Stimulated activated CD8-positive, alpha-beta memory T cell treated with anti-CD3 and anti-CD28 coated beads, Interleukin-15, amount 100 ng/mL, for 24 hours (primary cell): Measurements from ENCODE around the gene PDZD7.
"Not testable (repeated sequence)": the region's sequence is repeated elsewhere in the genome, so short reads cannot be mapped to it uniquely, and the experiment has no call there.

Source experiments
- DNase-seq: peaks from one replicate; pipeline ENCODE4 v3.0.0-alpha.2; 2020; ENCODE audit warnings: low read depth

Gene PDZD7

DNA sequence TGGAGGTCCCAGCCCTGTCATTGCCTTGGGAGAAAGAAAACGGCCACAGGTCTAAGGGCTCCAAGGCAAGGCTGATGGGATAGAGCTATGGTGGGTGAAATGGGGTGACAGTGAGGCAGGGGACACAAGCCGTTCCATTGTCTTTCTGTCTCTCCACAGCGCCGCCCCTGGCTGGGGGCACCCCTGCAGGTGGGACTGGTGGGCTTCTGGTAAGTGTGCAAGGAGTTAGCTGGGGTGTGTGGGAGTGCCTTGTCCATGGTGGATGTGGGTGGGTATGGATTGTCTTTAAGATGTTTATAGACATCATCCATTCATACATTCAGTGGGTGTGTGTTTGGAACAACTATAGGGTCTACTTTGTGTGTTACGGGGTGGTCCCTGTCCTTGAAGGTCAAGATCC is 7.6 kb upstream of the PDZD7 start:
- no peak for DNase-seq

DNA sequence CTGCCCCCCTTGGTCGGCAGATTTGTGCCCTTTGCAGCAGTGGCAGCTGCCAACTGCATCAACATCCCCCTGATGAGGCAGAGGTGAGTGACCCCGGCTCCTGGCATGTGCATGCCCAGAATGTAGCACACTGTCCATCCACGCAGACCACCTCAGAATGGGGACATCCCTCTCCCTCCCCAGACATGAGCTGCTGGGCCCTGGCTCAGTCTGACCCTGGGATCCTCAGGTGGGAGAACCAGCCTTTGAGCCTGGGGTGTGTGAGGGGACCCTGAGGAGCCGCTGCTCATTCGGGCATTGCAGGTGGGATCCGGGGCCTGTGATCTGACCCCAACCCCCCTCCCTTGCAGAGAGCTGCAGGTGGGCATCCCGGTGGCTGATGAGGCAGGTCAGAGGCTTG is 5.8 kb upstream of the PDZD7 start:
- no peak for DNase-seq

GRCh38 chr10:101035916-101036702 is 5.2 kb upstream of the PDZD7 start:
- no peak for DNase-seq

DNA sequence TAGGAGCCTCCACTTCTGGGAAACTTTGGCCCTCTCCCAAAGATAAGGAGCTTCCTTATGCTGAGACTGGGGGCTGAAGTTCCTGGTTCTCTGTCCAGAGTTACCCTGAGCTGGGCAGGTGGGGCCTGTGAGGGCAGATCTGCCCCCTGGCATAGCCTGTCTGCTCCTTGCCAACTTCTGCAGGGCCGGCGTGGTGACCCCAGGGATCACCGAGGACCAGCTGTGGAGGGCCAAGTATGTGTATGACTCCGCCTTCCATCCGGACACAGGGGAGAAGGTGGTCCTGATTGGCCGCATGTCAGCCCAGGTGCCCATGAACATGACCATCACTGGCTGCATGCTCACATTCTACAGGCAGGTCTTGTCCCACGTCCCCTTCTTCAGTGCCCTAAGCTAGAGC is 4.4 kb upstream of the PDZD7 start:
- DNase-seq: no peak

DNA sequence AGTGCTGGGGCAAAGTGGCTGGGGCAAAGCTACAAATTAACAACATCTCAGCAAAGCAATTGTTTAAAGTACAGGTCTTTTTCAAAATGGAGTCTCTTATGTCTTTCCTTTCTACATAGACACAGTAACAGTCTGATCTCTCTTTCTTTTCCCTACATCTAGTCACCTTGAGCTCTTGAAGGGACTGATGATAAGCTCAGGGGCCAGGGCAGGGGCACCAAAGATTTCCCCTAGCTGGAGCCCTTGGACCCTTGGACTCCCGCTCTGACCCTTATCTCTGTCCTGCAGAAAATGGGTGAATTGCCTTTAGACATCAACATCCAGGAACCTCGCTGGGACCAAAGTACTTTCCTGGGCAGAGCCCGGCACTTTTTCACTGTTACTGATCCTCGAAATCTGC is 3.5 kb upstream of the PDZD7 start:
- DNase-seq: not testable (repeated sequence)

DNA sequence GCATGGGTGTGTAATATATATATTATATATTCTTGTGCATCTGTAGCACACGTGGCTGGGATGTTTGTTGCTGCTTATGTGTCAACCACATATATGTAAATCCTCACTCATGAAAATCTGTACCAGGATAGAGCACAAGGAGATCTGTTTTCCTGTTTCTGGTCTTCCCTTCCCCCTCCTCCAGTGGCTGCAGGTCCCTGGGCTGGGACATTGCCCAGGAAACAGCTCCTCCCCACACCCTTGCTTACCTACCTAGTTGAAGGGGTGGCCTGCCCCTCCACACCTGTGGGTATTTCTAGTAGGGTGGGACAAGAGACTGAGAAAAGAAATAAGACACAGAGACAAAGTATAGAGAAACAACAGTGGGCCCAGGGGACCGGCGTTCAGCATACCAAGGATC is 2.3 kb upstream of the PDZD7 start:
- DNase-seq: no peak

- peak; percentile 21 for DNase-seq
These were observed 1.8 kb upstream of the PDZD7 start for GRCh38 chr10:101032637-101033224.

- peak; percentile 37 for DNase-seq
These were observed 1.1 kb upstream of the PDZD7 start for GRCh38 chr10:101031796-101032636.

DNA sequence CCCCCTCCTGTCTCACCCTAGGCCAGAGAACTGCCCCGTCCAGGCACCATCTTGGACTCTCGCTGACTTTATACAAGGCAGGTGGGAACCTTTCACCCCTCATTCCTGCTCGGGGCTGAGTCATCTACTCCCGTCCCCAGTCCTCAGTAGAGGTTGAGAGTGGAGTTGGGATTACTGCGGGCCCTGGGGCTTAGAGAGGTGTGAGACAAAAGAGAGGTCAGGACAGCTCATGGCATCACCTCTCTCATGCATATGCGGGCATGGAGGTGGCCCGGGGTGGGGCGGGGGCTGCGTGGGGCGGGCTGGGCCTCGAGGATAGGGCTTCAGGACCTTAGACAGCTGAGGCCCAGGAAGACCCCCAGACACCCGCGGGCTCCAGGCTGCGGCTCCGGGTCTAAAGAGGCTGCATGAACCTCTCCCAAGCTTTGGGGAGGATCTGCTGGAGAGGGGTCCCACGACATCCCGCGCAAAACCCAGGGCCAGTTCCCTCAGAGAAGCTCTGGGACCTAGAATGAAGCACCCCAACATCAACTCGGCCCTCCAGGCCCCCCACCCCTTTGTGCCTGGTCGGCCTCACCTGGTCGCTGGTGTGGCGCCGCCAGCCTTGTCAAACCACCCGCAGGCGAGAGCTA is 317 bp downstream of the PDZD7 start:
- DNase-seq: no peak

DNA sequence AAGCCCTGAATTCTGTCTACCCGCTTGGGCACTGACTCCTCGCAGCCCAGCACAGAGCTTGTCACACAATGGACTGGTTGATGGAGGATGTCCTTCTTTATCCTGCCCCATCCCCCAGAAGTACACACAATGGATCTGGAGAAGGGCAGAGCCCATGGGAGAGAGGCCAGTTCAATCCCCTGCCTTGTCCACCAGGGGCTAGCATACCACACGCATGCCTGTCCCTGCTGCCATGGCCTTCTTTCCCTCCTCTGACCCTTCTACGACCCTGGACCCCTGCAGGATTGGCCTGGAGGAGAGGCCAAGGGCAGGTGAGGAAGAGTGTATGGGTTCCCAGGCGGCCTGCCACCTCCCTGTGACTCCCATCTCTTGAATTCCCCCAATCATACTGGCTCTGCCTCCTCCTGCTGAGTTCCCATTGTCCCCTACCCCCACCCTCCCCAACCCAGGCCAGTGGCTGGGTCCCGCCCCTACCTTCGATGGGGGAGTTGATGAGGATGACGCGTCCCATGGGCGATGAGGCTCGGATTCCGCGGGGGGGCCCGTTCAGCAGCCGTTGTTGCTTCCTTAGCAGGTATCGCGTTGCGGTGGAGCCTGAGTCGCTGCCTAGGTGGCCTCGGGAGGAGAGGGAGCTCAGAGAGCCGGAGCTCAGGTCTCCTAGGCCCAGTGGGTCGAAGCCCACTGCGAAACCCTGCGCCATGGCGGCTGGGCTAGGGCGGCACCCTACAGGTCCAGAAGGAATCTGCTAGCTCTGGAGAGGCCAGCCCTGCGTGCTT is 1.2 kb downstream of the PDZD7 start:
- no peak for DNase-seq

GRCh38 chr10:101028446-101029337 is 2.2 kb downstream of the PDZD7 start:
- no peak for DNase-seq

DNA sequence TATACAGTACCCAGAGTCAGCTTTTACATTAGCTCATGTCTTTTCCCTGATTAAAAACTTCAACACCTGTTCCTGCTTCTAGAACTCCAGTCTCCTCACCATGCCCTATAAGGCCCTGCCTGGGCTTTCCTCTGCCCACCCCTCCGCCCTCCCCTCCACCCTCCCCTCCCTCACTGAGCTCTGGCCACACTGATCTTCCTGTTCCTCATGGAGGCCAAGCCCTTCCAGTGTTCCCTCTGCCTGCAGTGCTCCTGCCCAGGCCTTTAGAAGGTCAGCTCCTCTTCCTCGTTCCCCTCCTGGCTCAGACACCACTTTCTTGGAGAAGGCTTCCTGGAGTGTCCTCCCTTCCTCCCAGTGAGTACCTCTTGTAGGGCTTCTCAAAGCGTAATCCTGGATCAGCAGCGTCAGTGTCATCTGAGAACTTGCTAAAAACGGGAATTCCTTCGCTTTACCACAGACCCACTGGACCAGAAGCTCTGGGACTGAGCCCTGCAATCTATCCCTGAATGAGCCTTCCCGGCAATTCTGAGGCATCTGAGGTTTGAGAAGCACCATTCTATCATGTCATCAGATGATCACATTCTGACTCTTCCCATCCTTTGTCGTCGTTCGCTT is 3.7 kb downstream of the PDZD7 start:
- no peak for DNase-seq

DNA sequence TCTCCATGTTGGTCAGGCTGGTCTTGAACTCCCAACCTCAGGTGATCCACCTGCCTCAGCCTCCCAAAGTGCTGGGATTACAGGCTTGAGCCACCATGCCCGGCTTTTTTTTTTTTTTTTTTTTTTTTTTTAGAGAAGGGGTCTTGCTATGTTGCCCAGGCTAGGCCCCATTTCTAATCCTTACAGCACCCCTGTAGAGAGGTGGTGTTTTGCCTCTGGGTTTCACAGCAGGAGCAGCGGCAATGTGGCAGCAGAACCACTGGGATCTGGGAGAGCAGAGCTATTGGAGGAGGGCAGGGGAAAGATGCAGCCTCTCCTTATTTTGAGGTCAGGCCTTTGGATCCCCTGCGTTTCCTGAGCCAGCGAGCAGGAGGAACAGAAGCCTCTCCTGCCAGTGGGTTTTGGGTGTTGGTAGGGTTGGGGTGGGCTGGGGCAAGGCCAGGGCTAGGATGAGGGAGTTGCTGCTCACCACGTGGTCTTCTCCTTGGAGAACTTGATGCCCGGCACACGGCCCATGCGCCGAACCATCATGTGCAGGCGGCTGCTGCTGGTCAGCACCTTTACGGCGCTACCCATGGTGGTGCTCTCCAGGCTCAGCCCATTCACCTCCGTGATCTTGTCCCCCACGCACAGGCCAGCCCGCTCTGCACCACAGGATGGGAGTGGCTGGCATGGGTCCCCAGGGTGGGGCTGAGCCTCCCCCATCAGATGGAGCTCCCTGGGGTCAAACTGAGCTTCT is 7.8 kb downstream of the PDZD7 start:
- no peak for DNase-seq

DNA sequence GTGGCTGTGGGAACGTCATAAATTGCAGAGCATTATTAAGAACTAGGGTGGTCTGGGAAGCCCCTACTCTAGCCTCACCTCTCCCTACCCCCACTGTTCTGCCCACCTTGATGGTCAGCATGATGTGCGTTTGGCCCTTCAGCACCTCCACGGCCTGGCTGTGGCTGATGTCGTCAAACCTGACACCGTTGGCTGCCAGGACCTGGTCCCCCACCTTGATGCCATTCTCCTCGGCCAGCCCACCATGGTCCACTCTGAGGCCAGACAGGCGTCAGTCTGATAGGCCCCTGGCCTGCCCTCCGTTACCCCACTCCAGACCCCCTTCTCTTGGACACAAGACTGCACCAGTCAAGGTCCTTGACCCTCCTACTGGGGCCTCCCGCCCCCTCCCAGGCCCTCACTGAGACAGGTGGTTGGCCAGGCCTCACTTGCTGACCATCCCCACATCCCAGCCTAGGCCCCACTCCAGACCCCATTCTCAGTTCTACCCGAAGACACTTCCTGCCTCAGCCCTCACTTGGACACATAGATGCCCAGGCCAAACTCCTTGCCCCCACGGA is 9.2 kb downstream of the PDZD7 start:
- DNase-seq: no peak

GRCh38 chr10:101021239-101021638 is 9.7 kb downstream of the PDZD7 start:
- no peak for DNase-seq

- no peak for DNase-seq
These were observed 10.4 kb downstream of the PDZD7 start for GRCh38 chr10:101020427-101021075.

DNA sequence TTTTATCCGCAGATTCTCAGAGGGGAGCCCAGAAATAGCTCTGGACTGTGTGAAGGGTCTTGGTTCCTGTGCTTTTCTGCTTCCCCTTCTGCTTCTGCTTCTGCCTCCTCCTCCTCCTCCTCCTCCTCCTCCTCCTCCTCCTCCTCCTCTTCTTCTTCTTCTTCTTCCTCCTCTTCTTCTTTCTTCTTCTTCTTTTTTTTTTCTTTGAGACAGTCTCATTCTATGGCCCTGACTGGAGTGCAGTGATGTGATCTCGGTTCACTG is 11.6 kb downstream of the PDZD7 start:
- DNase-seq: no peak

DNA sequence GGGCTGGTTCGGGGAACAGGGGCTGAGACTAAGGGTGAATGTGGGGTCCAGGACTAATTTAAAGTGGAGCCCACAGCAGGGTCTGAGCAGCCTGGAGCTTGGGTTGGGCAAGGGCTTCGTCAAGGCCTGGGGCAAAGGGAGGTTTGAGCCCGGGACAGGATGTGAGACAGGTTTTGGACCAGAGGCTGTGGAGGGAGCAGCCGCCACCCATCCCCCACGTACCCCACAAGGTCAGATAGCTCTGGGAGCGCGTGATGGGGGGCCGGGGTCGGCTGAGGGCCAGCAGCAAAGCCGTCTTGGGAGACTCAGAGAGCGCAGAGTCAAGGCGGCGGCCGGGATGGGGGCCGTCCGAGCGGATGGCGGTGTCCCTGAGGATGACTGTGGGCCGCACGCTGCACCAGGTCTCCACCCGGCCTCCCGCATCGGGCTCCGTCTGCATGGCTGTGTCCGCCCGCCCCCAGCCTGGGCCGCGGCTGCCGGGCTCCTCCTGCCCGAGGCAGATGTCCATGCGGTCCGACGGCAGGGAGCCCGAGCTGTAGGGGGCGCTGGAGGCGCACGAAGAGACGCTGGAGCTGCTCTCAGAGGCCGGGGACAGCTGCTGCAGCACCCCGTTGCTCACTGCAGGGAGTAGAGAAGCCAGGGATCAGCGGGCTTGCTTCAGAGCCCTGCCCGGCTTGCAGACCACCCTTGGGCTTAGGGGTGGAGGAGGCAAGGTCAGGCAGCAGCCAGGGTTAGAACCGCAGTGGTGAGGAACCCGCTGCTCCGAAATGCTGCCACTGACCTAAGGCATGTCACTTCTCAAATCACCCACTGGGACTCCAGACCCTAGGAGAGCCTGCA is 12.1 kb downstream of the PDZD7 start:
- peak; percentile 61 for DNase-seq
